Activated naive CD4-positive, alpha-beta T cell (primary cell): ENCODE results near the gene VPS8.

Source experiments
- DNase-seq, 4 experiments: peaks; one replicate each; lab custom pipeline; 2025; lab: John Stamatoyannopoulos, UW

The VPS8 gene

DNA sequence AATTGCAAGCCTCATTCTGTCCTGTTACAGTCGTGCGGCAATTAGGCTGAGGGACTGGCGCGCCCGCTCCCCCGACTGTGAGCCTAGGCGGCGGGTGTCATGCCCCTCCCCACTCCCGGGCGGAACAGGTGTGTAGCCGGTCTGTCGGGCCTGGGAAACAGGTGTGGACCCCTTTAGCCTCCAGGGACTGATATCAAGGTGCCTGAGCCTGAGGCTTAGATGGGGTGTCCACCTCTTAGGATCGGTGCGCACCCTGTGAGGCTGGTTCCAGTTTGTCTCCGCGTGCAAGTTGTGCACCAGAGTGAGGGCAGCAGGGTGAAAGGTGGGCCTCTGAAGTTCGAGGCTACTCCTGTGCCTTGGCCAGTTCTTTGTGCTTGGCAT lies 686 bp downstream of the VPS8 start:
- DNase-seq = peak in 2 of 4 experiments; percentile 8 to 10

DNA sequence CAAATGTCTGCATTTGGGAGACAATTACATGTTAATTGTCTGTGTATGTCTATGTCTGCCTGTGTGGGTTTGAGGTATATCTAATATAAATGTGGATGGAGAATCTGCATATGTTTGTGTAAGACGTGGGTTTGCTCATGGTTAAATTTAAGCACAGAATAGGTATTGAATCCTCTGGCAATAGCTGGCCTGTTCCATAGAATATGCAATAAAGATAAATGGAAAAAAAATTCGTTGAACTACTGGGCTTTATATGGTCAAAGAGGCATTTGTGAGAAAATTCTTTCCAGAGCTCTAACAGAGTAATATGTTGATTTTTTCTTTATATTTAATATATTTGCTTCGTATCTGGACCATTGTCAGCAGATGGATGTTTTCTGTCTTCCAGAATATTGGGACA lies 1.4 kb downstream of the VPS8 start:
- no peak for DNase-seq

DNA sequence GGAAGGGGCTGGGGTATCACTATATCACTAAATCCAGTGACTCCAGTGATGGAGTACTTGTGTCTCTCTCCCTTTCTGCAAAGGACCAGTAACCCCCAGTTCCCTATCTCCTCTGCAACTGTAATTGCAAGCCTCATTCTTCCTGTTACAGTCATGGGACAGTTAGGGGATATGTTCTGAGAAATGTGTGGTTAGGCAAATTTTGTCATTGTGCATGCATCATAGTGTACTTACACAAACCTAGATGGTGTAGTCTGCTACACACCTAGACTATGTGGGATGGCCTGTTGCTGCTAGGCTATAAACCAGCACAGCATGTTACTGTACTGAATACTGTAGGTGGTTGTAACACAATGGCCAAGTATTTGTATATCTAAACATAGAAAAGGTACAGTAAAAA lies 2.2 kb downstream of the VPS8 start:
- DNase-seq = no peak

DNA sequence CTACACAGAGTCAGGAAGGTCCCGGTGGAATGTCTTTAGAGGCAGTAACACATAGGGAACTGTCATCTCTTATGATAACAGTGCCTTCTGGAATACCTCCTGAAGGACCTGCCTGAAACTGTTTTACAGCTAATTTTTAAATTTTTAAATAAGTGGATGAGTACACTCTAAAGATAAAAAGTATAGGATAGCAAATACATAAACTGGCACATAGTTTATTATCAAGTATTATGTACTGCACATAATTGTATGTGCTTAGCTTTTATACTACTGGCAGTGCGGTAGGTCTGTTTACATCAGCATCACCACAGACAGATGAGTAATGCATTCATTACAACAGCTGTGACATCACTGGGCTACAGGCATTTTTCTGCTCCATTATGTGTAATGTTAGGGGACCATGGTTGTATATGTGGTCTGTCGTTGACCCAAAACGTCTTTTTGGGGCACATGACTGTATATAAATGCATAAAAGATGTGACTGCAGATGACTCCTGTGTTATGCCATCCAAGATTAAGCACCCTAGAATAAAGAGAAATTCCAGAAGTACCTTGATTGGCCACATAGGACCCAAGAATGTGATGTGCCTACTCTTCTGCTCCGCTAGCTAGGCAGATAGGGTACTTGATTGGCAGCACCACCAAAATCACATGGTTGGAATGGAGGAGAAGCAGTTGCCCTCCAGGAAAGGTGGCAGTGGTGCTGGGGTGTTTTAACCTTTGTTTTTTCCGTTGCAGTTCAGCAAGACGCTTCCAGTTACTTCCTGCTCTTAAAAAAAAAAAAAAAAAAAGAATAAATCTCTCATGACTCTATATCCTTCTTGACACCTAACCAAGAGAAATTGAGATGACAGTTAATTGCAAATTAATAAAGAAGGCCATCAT lies 3.3 kb downstream of the VPS8 start:
- DNase-seq = no peak

DNA sequence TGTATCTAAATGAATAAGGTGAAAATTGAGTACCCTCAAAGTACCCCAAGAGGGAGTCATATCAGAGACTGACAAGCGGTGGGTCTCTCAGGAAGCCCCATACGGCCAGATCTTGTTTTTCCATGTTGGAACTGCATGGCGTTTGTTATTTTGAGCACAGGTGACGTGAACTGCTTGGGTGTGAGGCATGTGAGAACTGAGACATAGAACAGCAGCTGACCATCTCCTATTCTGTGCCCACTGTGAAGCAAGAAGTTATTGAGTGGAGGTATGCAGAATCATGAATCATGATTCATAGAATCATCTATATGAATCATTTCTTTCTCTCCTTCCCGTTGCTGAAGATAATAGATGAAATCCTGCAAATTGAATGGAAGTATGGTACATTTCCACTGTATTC lies 4.6 kb downstream of the VPS8 start:
- no peak for DNase-seq

DNA sequence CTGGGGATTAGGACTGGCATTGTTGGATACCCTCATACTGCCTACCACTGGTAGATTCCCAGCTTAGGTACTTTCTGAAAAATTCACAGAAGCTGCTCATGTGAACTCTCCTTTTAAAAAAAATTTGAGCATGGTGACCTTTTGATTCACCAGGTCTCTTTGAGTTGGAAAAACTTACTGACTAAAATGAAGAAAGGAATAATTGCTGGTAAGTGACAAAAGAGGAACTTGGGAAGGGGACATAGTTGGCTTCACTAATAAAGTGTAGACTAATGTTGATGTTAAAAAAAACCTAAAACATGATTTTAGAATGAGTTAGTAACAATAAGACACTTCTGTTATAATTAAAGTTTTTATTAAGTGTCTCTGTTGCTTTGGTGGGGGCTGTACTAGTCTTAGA lies 8.6 kb downstream of the VPS8 start:
- DNase-seq = no peak

DNA sequence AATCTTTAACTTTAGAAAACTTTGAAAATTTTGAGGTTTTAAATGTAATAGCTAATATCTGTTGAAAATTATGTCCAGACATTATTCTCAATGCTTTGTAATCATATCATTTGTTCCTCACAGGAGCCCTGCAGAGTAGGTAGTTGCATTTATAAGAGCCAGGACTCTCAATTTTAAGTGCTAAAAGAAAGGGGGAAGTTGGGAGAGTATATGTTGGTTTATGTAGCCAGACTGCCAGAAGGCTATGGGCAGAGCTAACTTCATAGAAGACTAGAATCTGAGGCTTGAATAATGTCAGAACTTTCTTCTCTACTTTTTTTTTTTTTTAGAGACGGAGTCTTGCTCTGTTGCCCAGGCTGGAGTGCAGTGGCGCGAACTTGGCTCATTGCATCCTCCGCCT lies 9.1 kb downstream of the VPS8 start:
- DNase-seq = no peak

DNA sequence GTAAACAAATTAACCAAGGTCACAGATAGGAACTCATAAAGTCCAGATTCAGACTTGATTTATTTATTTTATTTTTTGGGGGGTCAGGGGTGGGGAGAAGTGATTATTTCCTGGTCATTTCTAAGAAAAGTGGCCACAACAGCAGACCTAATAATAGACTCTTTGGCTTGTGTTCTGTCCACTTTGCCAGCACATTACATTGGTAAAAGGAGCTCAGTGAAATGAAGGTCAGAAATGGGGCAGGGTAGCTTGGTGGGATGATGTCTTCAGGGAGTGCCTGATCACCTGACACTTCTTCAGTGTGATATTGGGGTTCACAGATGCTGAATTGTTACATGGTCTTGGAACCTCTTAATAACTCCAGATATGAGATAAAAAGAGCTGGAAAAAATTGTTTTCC lies 10.1 kb downstream of the VPS8 start:
- no peak for DNase-seq

DNA sequence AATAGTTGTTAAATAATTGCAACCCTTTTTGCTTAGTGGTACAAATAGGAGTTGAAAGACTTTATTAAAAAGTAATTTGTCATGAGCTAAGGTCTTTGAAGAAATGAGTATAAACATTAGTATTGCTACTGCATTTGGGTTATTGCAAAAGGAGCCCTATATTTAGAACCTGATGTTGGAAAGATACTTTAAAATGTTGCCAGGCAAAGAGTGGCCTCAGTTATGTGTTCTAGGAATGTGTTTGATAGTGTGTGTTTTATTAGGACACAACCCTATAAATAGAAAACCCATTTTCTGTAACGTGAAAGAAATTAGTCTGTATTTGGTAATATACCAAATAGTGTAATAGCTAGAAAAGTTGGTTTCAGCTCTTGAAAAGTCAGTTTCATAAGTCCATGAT lies 10.7 kb downstream of the VPS8 start:
- no peak for DNase-seq

DNA sequence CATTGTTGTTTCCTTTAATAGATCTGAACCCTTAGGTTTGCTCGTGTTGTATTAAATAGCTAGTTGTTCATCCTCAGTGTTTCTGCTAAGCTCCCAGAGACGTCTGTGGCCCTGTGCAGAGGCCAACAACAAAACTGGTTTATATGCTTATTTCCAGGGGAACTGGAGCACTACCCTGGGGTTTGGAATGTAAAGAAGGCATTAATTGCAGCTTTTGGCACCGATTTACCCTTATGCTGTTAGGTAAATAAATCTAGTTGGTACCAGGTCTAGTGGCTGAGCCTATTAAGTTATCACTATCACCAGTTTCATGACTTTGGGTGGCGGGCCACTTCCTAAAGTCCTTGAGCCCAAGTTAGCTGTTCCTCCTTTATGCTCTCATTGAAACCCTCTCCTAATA lies 12.0 kb downstream of the VPS8 start:
- DNase-seq = no peak

DNA sequence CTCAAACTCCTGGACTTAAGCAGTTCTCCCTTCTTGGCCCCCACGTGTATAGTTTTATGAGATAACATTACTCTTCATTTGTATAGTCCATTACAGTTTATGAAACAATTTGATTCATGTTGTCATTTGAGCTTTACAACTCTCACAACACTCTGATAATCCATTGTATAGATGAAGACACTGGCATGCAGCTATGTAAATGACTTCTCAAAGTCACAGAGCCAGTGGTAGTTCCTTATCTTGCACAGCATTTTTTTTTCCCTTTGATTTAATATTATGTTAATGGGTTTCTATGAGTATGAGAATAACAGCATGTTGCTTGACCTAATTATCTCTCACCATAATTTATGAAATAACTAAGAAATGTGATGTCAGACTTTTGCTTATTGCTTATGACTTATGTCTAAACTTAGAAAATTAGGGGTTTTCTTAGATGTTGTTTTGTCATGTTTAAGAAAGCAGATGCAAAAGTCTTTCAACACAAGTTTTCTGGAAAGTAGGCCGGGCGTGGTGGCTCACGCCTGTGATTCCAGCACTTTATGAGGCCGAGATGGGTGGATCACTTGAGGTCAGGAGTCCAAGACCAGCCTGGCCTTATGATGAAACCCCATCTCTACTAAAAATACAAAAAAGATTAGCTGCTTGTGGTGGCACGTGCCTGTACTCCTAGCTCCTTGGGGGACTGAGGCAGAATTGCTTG lies 13.3 kb downstream of the VPS8 start:
- no peak for DNase-seq

DNA sequence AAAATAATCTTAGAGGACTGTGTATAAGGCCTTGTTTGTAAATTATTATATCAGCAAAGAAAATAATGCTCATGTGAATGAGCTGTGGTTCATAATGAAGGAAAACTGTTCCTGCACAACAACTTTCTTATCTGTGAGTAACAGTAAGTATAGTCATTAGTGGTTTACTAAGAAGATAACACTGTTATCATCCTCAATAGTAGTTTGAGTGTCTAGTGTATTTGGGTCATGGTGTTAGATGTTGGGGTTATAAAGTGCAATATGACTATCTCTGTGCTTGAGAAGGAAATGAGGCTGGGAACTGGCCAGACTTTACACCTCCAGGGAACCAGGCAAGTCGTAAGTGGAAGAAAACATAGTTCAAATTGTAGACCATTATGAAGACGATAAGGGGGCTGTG lies 15.6 kb downstream of the VPS8 start:
- DNase-seq = no peak

DNA sequence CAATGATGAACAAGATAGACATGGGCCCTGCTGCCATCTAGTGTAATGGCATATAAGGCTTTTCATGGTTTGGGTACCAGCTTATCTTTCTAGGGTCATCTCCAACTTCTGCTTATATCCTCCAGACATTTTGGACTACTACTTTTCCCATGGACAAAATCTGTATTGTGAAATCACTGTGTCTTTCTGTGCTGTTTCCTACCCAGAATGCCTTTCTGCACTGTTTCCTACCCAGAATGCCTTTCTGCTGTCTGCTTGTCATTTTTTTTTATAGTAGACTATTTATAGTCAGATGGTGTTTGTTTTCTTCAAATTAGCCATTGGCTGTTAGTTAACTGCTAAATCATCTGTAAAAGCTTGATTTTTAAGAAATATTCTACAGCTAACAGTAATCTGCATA lies 20.1 kb downstream of the VPS8 start:
- DNase-seq = no peak

DNA sequence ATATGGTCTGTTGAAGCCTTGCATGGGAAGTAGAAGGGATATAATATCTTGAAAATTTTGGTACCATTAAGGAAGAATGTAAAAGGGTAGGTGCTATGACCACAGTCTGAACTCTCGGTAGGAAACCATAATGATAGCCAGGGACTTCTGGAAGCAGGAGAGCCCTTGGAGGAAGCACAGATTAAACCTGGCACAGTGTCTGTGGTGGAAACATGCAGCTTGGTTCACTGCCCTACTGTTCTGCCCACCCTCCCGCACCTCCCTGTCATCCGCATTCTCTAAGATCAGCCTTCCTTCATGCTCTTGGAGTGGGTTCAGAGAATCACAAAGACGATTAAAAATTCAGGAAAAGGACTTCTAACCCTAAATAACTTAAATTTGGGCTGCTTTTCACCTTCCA lies 20.9 kb downstream of the VPS8 start:
- no peak for DNase-seq

DNA sequence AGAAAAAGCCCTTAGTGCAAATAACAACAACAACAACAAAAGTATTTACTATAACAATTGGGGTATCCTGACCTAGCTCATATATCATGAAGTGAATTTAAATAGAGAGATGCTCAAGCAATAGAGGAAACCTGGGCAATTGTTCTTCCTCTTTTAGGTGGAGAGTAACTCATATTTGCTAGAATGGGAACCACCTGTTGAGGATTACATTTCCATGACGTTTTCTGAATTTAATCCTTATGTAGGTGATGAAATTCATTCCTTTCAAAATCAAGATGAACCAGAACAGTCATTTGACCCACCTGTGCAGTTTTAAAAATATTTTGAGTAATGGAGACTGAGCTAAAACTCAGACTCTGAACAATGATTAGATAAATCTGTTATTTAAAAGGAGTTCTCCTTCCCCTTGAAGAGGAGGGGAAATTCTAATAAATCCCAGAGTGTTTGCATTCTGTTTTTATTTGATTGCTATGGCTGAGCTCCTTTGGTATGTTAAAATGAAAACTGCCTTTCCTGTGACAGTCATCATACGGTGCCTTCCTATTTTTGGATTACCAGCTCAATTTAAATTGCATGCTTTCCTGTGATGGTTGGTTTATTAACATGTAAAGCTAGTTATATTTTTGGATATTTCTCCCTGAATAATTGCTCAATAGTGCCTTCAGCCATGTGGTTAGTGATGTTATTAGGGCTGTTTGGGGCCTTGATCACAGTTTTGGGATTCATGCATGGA lies 24.3 kb downstream of the VPS8 start:
- DNase-seq = no peak

DNA sequence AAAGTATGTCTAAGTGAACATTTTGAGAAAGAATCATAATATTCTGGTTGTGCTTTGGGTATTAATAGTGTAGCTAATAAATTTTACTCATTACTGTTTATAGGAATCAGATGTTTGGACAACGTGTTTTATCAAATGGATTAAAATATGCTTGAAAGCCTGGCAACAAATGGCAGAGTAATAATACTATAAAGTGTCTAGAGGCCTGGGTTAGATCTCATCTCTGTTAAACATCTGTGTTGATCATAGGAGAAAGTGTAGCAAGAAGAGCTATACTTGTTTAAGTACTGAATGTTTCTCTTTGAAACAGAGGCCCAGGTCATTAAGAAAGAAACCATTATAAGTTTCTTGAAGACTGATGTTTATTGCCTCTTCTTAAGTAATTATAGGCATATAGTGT lies 30.5 kb downstream of the VPS8 start:
- DNase-seq = no peak

DNA sequence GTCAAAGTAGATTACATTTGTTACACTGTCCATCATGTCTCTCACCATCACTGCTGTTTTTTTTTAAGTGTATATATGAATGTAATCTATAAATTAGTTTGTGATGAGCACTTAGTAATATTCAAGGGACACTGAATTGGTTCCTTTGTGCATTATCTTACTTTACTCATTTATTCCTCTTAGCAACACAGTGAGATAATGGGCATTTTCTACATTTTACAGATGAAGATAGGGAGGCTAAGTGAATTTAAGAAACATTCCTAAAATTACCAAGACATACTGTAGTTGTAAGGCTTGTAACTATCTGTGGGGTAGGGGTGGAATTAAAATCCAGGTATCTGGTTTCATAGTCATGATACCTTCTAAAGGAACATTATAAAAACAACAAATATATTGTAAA lies 33.9 kb downstream of the VPS8 start:
- DNase-seq = no peak

DNA sequence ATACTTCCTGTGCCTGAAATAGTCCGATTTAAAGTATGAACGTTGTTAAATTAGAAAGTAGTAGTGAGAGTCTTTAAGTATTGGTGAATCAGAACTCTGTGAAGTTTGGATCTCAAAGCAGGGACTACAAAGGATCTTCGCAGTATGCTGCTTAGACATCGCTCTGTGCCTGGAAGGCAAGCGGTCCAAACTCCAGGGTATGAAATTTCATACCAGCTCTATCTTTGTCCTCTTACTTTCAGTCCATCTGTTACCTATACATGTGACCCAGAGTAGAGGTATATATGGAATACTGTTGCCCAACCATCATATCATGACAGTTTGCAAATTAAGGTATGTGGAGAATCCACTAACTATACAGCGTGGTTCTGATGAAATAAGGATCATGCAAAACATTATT lies 34.5 kb downstream of the VPS8 start:
- DNase-seq = no peak

DNA sequence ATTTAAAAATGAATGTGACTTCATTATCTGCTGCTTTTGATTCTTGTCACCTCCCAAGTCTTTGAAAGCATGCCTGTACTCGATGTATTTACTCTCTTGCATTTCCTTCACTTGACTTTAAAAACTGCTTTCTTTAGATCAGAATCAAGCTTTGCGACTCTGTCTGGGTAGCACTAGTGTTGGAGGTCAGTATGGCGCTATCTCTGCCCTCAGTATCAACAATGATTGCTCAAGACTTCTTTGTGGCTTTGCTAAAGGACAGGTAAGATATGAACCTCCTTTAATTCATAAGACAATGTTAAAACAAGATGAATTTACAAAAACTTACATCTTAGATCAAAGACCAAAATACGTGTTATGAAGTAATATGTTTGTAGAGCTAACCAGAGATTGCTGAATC lies 37.0 kb downstream of the VPS8 start:
- no peak for DNase-seq

DNA sequence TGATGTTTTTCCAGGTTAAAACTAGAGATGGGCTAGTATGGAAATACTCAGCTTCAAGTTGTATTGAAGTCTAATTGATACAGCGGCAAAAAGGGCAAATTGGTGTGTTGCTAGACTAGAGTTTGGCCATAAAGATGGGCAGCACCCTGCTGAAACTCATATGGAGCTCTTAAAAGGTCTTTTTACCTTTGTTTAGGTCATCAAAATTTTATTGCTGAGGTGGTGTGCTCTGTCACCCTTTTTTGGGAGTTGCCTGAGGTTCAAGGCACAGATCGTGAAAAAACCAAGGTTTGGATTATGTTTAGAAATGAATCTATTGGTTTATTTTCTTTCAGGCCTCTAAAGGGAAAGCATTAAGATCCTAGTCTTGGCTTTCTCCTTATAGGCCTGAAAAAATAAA lies 38.2 kb downstream of the VPS8 start:
- no peak for DNase-seq

DNA sequence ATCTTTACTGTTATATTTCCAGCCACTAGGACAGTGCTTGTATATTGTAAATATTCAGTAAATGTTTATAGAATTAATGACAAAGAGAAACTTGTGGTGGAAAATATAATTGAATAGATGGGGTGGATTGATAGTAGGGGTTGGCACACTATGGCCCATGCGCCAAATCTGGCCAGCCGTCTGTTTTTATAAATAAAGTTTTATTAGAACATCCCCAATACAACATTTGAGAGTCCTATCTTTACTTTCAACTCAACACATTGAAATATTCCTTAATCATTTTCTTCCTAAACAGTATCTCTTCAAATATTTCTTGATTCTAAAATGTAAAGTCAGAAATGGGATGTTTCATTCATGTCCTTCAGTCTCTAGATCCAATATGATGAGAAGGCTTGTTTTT lies 45.1 kb downstream of the VPS8 start:
- no peak for DNase-seq

DNA sequence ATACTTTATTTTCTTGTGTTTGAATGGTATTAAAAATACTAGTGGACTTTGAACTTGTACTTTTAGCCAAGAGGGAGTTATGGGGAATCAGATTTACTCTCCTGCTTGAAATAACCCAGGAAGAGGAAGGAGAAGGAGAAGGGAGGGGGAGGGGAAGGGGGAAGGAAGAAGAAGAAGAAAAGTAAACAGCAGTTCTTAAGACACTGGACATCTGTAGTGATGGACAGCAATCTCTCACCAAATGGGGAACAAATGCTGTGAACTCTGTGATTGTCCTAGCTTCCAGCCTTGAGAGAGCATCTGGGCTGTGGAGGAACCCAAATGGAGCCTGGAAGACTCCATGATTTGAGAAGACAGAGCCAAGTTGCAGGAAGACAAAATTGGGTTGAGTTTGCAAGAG lies 52.0 kb downstream of the VPS8 start:
- no peak for DNase-seq

DNA sequence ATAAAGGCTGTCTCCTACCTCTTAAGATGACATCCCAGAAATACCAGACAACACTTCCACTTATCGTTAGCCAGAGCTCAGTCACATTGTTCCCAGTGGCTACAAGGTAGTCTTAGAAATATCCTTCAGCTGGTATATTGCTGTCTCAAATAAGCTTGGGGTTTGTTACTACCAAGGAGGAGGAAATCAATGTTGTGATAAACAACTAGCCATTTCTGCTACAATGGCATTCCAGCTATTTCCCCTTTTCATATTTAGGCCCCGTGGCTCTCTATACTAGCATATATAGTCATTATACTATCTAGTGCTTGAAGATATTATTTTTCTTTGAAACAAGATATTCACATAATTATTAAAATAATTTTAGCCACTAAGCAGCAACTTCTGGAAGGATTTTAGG lies 56.5 kb downstream of the VPS8 start:
- no peak for DNase-seq
